K562 (cell line): ENCODE results near the gene DPY19L3. TPM values are rescaled to one million over a fixed set of nuclear protein-coding genes. Genes with fewer than 3 reads are reported as not detected.

Experiments used
- ATAC-seq: fragments of 200-7000 bp; cut with Tn5 transposase; 3 replicates; pipeline ENCODE4 v1.9.1; 2020; ENCODE audit warnings: moderate library complexity
- BruUV-seq: library from RNA; stranded (reverse); fragments of 400-500 nt; replicated peaks from 2 replicates; lab custom pipeline; 2021; lab: Mats Ljungman, UMichigan
- CTCF ChIA-PET: fragments of 300-600 bp; formaldehyde crosslinking; extraction: SDS; loops from one replicate; lab custom pipeline; 2021; ENCODE audit warnings: low intra/inter-chr PET ratio; lab: Yijun Ruan, JAX
- POLR2A ChIA-PET: fragments of 300-600, 350-650 bp; sonication (Branson Sonifier 250); formaldehyde crosslinking; extraction: SDS; loops from one replicate; lab custom pipeline; 2021; ENCODE audit warnings: antibody characterized with exemption, inconsistent platforms; lab: Yijun Ruan, JAX
- DNase-seq, 4 experiments: peaks; one replicate each; pipeline versions ENCODE4 v3.0.0 to v3.0.0-alpha.2; 2011 to 2018; ENCODE audit warnings: low spot score in 3 of 4, mixed read lengths in 3 of 4; ENCODE audit errors: extremely low read depth in 1 of 4
- FAIRE-seq: peaks from 2 replicates; lab custom pipeline; 2011; peaks lifted over from hg19 to GRCh38; lab: Jason Lieb, UNC
- H2AFZ ChIP-seq: 2 replicates; pipeline ENCODE4 v1.6.0; 2011; ENCODE audit warnings: low read depth, low read length, control low read depth, inconsistent platforms
- H3K27ac ChIP-seq: fragments of 200-600 bp; 3 replicates; pipeline ENCODE4 v1.8.0; 2011; ENCODE audit warnings: low read depth, mild to moderate bottlenecking, control low read depth, inconsistent platforms, low read length, moderate library complexity, mixed read lengths; ENCODE audit errors: extremely low read depth
- H3K27me3 ChIP-seq, 2 experiments: fragments of 300-600 bp in 1 of 2; 2 replicates in 1 of 2; 3 replicates in 1 of 2; pipeline versions ENCODE4 v1.6.0 to v1.8.0; 2011; ENCODE audit warnings: inconsistent platforms in 2 of 2, low read length in 2 of 2, mild to moderate bottlenecking in 1 of 2, mixed read lengths in 1 of 2, moderate library complexity in 1 of 2; ENCODE audit not compliant: control insufficient read depth in 2 of 2, insufficient read depth in 2 of 2
- H3K36me3 ChIP-seq: fragments of 300-600 bp; 3 replicates; pipeline ENCODE4 v1.8.0; 2011; ENCODE audit warnings: mild to moderate bottlenecking, low read length, inconsistent platforms; ENCODE audit not compliant: control insufficient read depth, insufficient read depth
- H3K4me1 ChIP-seq, 2 experiments: fragments of 200-600 bp in 1 of 2; replicated peaks in 1 of 2; 2 replicates in 1 of 2; 3 replicates in 1 of 2; pipeline versions ENCODE4 v1.5.1 to v1.8.0; 2011; ENCODE audit warnings: inconsistent platforms in 2 of 2, low read length in 2 of 2, mild to moderate bottlenecking in 1 of 2, mixed read lengths in 1 of 2, moderate library complexity in 1 of 2; ENCODE audit not compliant: control insufficient read depth in 2 of 2, insufficient read depth in 2 of 2
- H3K4me2 ChIP-seq: 2 replicates; pipeline ENCODE4 v1.6.1; 2011; ENCODE audit warnings: low read length, control low read depth, inconsistent platforms, mixed read lengths; ENCODE audit not compliant: insufficient read depth
- H3K4me3 ChIP-seq: fragments of 200-600 bp; sonication (generic), shearing (Covaris generic); 2 replicates; pipeline ENCODE4 v1.5.1; 2016; ENCODE audit warnings: control low read depth, inconsistent platforms
- H3K79me2 ChIP-seq: fragments of 200-600 bp; 3 replicates; pipeline ENCODE4 v1.8.0; 2011; ENCODE audit warnings: low read length, inconsistent platforms; ENCODE audit not compliant: control insufficient read depth, insufficient read depth
- H3K9ac ChIP-seq, 2 experiments: 2 replicates each; pipeline versions ENCODE4 v1.6.0 to v1.6.1; 2011; ENCODE audit warnings: low read depth in 2 of 2, low read length in 2 of 2, control low read depth in 1 of 2, inconsistent platforms in 1 of 2, mild to moderate bottlenecking in 1 of 2, mixed read lengths in 1 of 2; ENCODE audit not compliant: insufficient read depth in 1 of 2
- H3K9me1 ChIP-seq: one replicate; pipeline ENCODE4 v1.6.0; 2011; ENCODE audit warnings: inconsistent platforms, mild to moderate bottlenecking, low read length, moderate library complexity; ENCODE audit not compliant: control insufficient read depth, insufficient read depth
- H3K9me3 ChIP-seq: replicated peaks from 2 replicates; pipeline ENCODE4 v1.5.1; 2011; ENCODE audit warnings: low read depth, low read length, inconsistent platforms; ENCODE audit not compliant: control insufficient read depth, insufficient read depth
- H4K20me1 ChIP-seq: replicated peaks from 2 replicates; pipeline ENCODE4 v1.6.1; 2011; ENCODE audit warnings: low read length, inconsistent platforms, mixed read lengths; ENCODE audit not compliant: control insufficient read depth, insufficient read depth
- NR1H2 ChIP-seq: sonication (generic); formaldehyde crosslinking; IDR thresholded peaks from 2 replicates; pipeline ENCODE4 v1.4.0; 2020; ENCODE audit warnings: mild to moderate bottlenecking, missing genetic modification reagents
- NR2C2 ChIP-seq, 2 experiments: fragments of 200-800 bp in 1 of 2; sonication (Bioruptor generic) in 1 of 2; sonication (generic) in 1 of 2; formaldehyde crosslinking in 1 of 2; IDR thresholded peaks; 2 replicates each; pipeline versions ENCODE4 v1.6.1 to v1.8.0; 2016 to 2022; ENCODE audit warnings: mild to moderate bottlenecking in 1 of 2, missing compliant biosample characterization in 1 of 2, missing genetic modification characterization in 1 of 2, missing genetic modification reagents in 1 of 2
- PCBP1 ChIP-seq: fragments of 200-400 bp; formaldehyde crosslinking; IDR thresholded peaks from 2 replicates; pipeline ENCODE4 v1.6.1; 2018; ENCODE audit warnings: mild to moderate bottlenecking, low read depth, low read length; ENCODE audit not compliant: poor library complexity, severe bottlenecking
- SMARCA4 ChIP-seq: fragments of 450-650 bp; IDR thresholded peaks from 2 replicates; pipeline ENCODE4 v1.6.1; 2016
- ZBTB17 ChIP-seq: fragments of 450-650 bp; formaldehyde crosslinking; IDR thresholded peaks from 2 replicates; pipeline ENCODE4 v1.4.0; 2020; ENCODE audit warnings: mild to moderate bottlenecking
- ZC3H4 ChIP-seq: sonication (generic); formaldehyde crosslinking; IDR thresholded peaks from 2 replicates; pipeline ENCODE4 v1.9.0; 2021; ENCODE audit warnings: missing genetic modification reagents, borderline replicate concordance
- ZNF212 ChIP-seq: fragments of 450-650 bp; formaldehyde crosslinking; IDR thresholded peaks from 2 replicates; pipeline ENCODE4 v1.4.0; 2020; ENCODE audit warnings: mild to moderate bottlenecking
- WGBS: fragments of 100-300 bp; shearing (Covaris generic); methylation state at CpG from one replicate; pipeline ENCODE4 v1.1.6; 2016; ENCODE audit warnings: low coverage, mixed read lengths; ENCODE audit not compliant: insufficient coverage; ENCODE audit errors: missing lambda C conversion rate; 5-methylcytosine and 5-hydroxymethylcytosine counted together
- in situ Hi-C: fragments of 300-500 bp; cut with MboI; formaldehyde crosslinking; loops from 4 replicates; pipeline ENCODE4 v1.15.0; 2018; ENCODE audit warnings: inconsistent platforms, mixed read lengths
- intact Hi-C: fragments of 100-400 bp; cut with micrococcal nuclease; formaldehyde crosslinking; loops from 2 replicates; pipeline ENCODE4 v1.14.2; 2022
- polyA plus RNA-seq, 8 experiments: library from polyadenylated mRNA; depleted of rRNA in 4 of 8; stranded (reverse) in 5 of 8; unstranded in 3 of 8; fragments of >200 nt; fragmentation: Nextera tagmentation in 2 of 8; fragmentation: Illumina TruSeq in 1 of 8; extraction: Ambion mirVana in 2 of 8; extraction: Trizol in 1 of 8; gene quantifications; 2 replicates each; pipeline versions ENCODE4 v1.2.1 to v1.2.3, GENCODE V29; 2011 to 2014; ENCODE audit warnings: inconsistent platforms in 1 of 8, missing spikeins in 1 of 8
- total RNA-seq, 7 experiments: library from RNA; depleted of rRNA in 6 of 7; stranded (reverse); fragments of >200 nt in 6 of 7; fragmentation: Illumina TruSeq in 2 of 7; extraction: Trizol in 2 of 7; gene quantifications; 2 replicates each; pipeline versions ENCODE4 v1.2.1 to v1.2.3, GENCODE V29; 2011 to 2021; ENCODE audit warnings: low replicate concordance in 1 of 7
- TF ChIP-seq, protein P1 (sequence below): fragments of 450-650 bp; IDR thresholded peaks from 2 replicates; pipeline ENCODE4 v1.6.1; 2018; ENCODE audit warnings: mild to moderate bottlenecking, low read depth; ENCODE audit not compliant: partially characterized antibody
- TF ChIP-seq, protein P2 (sequence below), 2 experiments: fragments of 450-650 bp; IDR thresholded peaks; 2 replicates each; pipeline ENCODE4 v1.6.1; 2016
- TF ChIP-seq, protein P3 (sequence below): fragments of 450-650 bp; formaldehyde crosslinking; IDR thresholded peaks from 2 replicates; pipeline ENCODE4 v1.4.0; 2020; ENCODE audit warnings: mild to moderate bottlenecking, moderate library complexity
- TF ChIP-seq, protein P4 (sequence below), 2 experiments: fragments of 200-800 bp in 1 of 2; sonication (Bioruptor generic) in 1 of 2; sonication (generic) in 1 of 2; formaldehyde crosslinking in 1 of 2; IDR thresholded peaks in 1 of 2; conservative IDR thresholded peaks in 1 of 2; 2 replicates each; pipeline versions ENCODE4 v1.5.0 to v1.6.1; 2016 to 2020; ENCODE audit warnings: missing compliant biosample characterization in 1 of 2, missing genetic modification characterization in 1 of 2, missing genetic modification reagents in 1 of 2

DPY19L3 gene
- total and polyA plus RNA-seq, 9 of the 15 experiments (the other 6 are each of a cell fraction or from before 2014, with no cell fraction given): 4.7 to 39.2 (median 22.0) TPM

GRCh38 chr19:32404213-32404932, 1.2 kb upstream of the DPY19L3 start (continued):
- no peak for TF ChIP-seq SMARCA4

DNA sequence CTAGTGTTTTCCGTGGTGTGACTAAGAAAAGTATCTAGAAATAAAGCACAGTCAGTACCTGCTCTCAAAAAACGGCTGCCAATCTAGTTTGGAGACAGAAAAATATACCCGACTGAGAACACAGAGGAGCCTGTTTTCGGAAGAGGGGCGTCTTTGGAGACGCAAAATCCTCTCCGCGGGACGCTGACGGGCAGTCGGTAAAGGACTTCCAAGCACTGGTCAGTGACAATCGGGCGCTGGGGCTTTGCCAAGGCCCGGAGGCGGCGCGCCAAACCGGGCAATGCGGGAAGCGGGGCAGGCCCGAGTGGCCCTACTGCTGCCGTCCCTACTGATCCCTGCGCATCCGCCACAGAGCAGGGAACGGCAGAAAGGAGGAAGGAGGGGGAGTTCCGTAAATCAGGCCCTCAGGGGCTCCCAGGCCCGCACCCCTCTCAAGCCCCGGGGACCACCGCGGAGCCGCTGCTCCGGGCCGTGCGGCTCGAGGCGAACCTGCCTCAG, 588 bp upstream of the DPY19L3 start:
- CTCF ChIA-PET: no interaction called here
- intact Hi-C loops: loop anchor here (2.0 kb wide), 1 partner anchor 18 kb away; no protein-coding TSS in a partner anchor
- Histone ChIP-seq H3K4me1 (peaks cover 18 to 21% of the 10 kb centered on the region in 2 experiments), H3K36me3 (peaks cover 29% of the 10 kb centered on the region), H2AFZ (peak overlapping the region; percentile 82), H3K4me2 (peak overlapping the region; percentile 86), H3K4me3 (peak overlapping the region; percentile 74), H3K27me3 (no peaks in the 10 kb centered on the region), H3K9me3 (no peaks in the 10 kb centered on the region), H3K9me1 (no peaks in the 10 kb centered on the region), H3K9ac (peak overlapping the region; percentile 94 to 98), H3K27ac (peak overlapping the region; percentile 96), H4K20me1 (no peaks in the 10 kb centered on the region), H3K79me2 (peaks cover 45% of the 10 kb centered on the region)
- POLR2A ChIA-PET: interaction anchor here (0.5 to 2.1 kb wide), 12 partner anchors 12 to 1906 kb away, joined by 3 to 18 read pairs (median 4); partner anchors contain the start of gene ZNF507
- peak in 1 of 4 experiments; percentile 47 for DNase-seq
- peak; percentile 53 for ATAC-seq
- in situ Hi-C loops: no loop called here
- no peak for FAIRE-seq
- under 1% methylated on average over 36 of the region's 36 CpGs for WGBS
- TSS peak; percentile 79 for BruUV-seq
- TF ChIP-seq, protein P1, sequence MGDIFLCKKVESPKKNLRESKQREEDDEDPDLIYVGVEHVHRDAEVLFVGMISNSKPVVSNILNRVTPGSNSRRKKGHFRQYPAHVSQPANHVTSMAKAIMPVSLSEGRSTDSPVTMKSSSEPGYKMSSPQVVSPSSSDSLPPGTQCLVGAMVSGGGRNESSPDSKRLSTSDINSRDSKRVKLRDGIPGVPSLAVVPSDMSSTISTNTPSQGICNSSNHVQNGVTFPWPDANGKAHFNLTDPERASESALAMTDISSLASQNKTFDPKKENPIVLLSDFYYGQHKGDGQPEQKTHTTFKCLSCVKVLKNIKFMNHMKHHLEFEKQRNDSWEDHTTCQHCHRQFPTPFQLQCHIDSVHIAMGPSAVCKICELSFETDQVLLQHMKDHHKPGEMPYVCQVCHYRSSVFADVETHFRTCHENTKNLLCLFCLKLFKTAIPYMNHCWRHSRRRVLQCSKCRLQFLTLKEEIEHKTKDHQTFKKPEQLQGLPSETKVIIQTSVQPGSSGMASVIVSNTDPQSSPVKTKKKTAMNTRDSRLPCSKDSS: no peak
- TF ChIP-seq NR2C2 (CRISPR knock-in tag; IDR thresholded peaks at IDR 0.05) (no peak), NR2C2 (tag; IDR thresholded peaks at IDR 0.05) (0 out of 2 replicates have a peak, but pooled peaks have one; percentile 18), ZBTB17 (CRISPR knock-in tag) (0 out of 2 replicates have a peak, but pooled peaks have one; percentile 42), ZC3H4 (CRISPR knock-in tag) (peak; percentile 88; the same call in 1 of the 2 replicates), PCBP1 (no peak), ZNF212 (CRISPR knock-in tag) (no peak), NR1H2 (CRISPR knock-in tag) (0 out of 2 replicates have a peak, but pooled peaks have one; percentile 34)
- TF ChIP-seq, protein P2, sequence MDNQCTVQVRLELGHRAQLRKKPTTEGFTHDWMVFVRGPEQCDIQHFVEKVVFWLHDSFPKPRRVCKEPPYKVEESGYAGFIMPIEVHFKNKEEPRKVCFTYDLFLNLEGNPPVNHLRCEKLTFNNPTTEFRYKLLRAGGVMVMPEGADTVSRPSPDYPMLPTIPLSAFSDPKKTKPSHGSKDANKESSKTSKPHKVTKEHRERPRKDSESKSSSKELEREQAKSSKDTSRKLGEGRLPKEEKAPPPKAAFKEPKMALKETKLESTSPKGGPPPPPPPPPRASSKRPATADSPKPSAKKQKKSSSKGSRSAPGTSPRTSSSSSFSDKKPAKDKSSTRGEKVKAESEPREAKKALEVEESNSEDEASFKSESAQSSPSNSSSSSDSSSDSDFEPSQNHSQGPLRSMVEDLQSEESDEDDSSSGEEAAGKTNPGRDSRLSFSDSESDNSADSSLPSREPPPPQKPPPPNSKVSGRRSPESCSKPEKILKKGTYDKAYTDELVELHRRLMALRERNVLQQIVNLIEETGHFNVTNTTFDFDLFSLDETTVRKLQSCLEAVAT (IDR thresholded peaks at IDR 0.05): peak; percentile 34 to 60; a peak in 2 of 4 replicates
- TF ChIP-seq, protein P3, sequence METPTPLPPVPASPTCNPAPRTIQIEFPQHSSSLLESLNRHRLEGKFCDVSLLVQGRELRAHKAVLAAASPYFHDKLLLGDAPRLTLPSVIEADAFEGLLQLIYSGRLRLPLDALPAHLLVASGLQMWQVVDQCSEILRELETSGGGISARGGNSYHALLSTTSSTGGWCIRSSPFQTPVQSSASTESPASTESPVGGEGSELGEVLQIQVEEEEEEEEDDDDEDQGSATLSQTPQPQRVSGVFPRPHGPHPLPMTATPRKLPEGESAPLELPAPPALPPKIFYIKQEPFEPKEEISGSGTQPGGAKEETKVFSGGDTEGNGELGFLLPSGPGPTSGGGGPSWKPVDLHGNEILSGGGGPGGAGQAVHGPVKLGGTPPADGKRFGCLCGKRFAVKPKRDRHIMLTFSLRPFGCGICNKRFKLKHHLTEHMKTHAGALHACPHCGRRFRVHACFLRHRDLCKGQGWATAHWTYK (CRISPR knock-in tag): 0 out of 2 replicates have a peak, but pooled peaks have one; percentile 14
- TF ChIP-seq, protein P4, sequence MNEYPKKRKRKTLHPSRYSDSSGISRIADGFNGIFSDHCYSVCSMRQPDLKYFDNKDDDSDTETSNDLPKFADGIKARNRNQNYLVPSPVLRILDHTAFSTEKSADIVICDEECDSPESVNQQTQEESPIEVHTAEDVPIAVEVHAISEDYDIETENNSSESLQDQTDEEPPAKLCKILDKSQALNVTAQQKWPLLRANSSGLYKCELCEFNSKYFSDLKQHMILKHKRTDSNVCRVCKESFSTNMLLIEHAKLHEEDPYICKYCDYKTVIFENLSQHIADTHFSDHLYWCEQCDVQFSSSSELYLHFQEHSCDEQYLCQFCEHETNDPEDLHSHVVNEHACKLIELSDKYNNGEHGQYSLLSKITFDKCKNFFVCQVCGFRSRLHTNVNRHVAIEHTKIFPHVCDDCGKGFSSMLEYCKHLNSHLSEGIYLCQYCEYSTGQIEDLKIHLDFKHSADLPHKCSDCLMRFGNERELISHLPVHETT (CRISPR knock-in tag; conservative IDR thresholded peaks at IDR 0.05 in 1 of 2, IDR thresholded peaks at IDR 0.05 in 1 of 2): peak in 1 of 2 experiments; percentile 28; a peak in 1 of 4 replicates
